Endothelial cell of umbilical vein (primary cell): Measurements from ENCODE around the gene MAL. TPM values are rescaled to one million over a fixed set of nuclear protein-coding genes. Genes with fewer than 3 reads are reported as not detected.

Source experiments
- BruUV-seq: library from RNA; stranded (reverse); fragments of 400-500 nt; replicated peaks from 2 replicates; lab custom pipeline; 2021; lab: Mats Ljungman, UMichigan
- CTCF ChIA-PET: fragments of 300-600, 350-600 bp; sonication (Branson Sonifier 250); formaldehyde crosslinking; loops from one replicate; lab custom pipeline; 2021; ENCODE audit warnings: antibody characterized with exemption, inconsistent platforms; lab: Charles Lee
- POLR2A ChIA-PET: fragments of 300-600, 350-600 bp; sonication (Branson Sonifier 250); formaldehyde crosslinking; loops from one replicate; lab custom pipeline; 2021; ENCODE audit warnings: antibody characterized with exemption, inconsistent platforms; lab: Charles Lee
- DNase-seq: peaks from one replicate; pipeline ENCODE4 v3.0.0-alpha.2; 2011; ENCODE audit warnings: low read depth, low spot score
- FAIRE-seq: peaks from 2 replicates; lab custom pipeline; 2011; peaks lifted over from hg19 to GRCh38; lab: Jason Lieb, UNC
- H2AFZ ChIP-seq: 2 replicates; pipeline ENCODE4 v1.6.0; 2012; ENCODE audit warnings: low read depth, low read length, control low read depth, inconsistent platforms
- H3K27ac ChIP-seq: 2 replicates; pipeline ENCODE4 v1.5.1; 2011; ENCODE audit warnings: low read depth, mild to moderate bottlenecking, control low read depth, low read length, moderate library complexity; ENCODE audit not compliant: insufficient read depth
- H3K27me3 ChIP-seq, 2 experiments: 2 replicates each; pipeline versions ENCODE4 v1.6.0 to v1.6.1; 2011; ENCODE audit warnings: low read length in 2 of 2, mixed read lengths in 1 of 2; ENCODE audit not compliant: control insufficient read depth in 2 of 2, insufficient read depth in 2 of 2
- H3K36me3 ChIP-seq, 2 experiments: 2 replicates in 1 of 2; 3 replicates in 1 of 2; pipeline ENCODE4 v1.5.1; 2011; ENCODE audit warnings: low read length in 2 of 2, mild to moderate bottlenecking in 1 of 2, moderate library complexity in 1 of 2; ENCODE audit not compliant: control insufficient read depth in 2 of 2, insufficient read depth in 2 of 2; ENCODE audit errors: extremely low read depth in 1 of 2
- H3K4me1 ChIP-seq: 3 replicates; pipeline ENCODE4 v1.5.1; 2011; ENCODE audit warnings: mild to moderate bottlenecking, low read length; ENCODE audit not compliant: control insufficient read depth, insufficient read depth; ENCODE audit errors: extremely low read depth
- H3K4me2 ChIP-seq: 2 replicates; pipeline ENCODE4 v1.6.1; 2011; ENCODE audit warnings: low read length, control low read depth, mixed read lengths; ENCODE audit not compliant: insufficient read depth
- H3K4me3 ChIP-seq, 3 experiments: fragments of 200-600 bp in 1 of 3; sonication (generic), shearing (Covaris generic) in 1 of 3; replicated peaks in 1 of 3; 2 replicates each; pipeline ENCODE4 v1.5.1; 2011 to 2016; ENCODE audit warnings: control low read depth in 3 of 3, low read length in 3 of 3, mild to moderate bottlenecking in 2 of 3, inconsistent platforms in 1 of 3, low read depth in 1 of 3, moderate library complexity in 1 of 3; ENCODE audit not compliant: insufficient read depth in 1 of 3
- H3K79me2 ChIP-seq: 2 replicates; pipeline ENCODE4 v1.6.0; 2012; ENCODE audit warnings: low read length, inconsistent platforms; ENCODE audit not compliant: control insufficient read depth, insufficient read depth
- H3K9ac ChIP-seq: replicated peaks from 2 replicates; pipeline ENCODE3; 2011; ENCODE audit warnings: low read length, control low read depth; ENCODE audit not compliant: insufficient read depth; ENCODE audit errors: extremely low read depth
- H3K9me1 ChIP-seq: replicated peaks from 3 replicates; pipeline ENCODE4 v1.6.0; 2011; ENCODE audit warnings: mild to moderate bottlenecking, low read length; ENCODE audit not compliant: control insufficient read depth, insufficient read depth; ENCODE audit errors: extremely low read depth
- H3K9me3 ChIP-seq: replicated peaks from 2 replicates; pipeline ENCODE4 v1.5.1; 2012; ENCODE audit warnings: low read length, inconsistent platforms; ENCODE audit not compliant: control insufficient read depth, insufficient read depth
- H4K20me1 ChIP-seq: replicated peaks from 2 replicates; pipeline ENCODE3; 2011; ENCODE audit warnings: mild to moderate bottlenecking, low read length; ENCODE audit not compliant: control insufficient read depth, insufficient read depth; ENCODE audit errors: extremely low read depth
- CTCF ChIP-seq, 2 donors: IDR thresholded peaks; 1 replicate in 1 of 2; 2 replicates in 1 of 2; pipeline ENCODE4 v1.5.1; 2011; ENCODE audit warnings: low read length in 2 of 2, mild to moderate bottlenecking in 2 of 2, moderate library complexity in 2 of 2, control low read depth in 1 of 2, inconsistent platforms in 1 of 2, low read depth in 1 of 2; ENCODE audit not compliant: insufficient read depth in 1 of 2; ENCODE audit errors: extremely low read depth in 1 of 2
- EZH2 ChIP-seq: IDR thresholded peaks from 2 replicates; pipeline ENCODE4 v1.6.1; 2012; ENCODE audit warnings: borderline replicate concordance, low read depth, mild to moderate bottlenecking, moderate library complexity, low read length, inconsistent platforms; ENCODE audit not compliant: severe bottlenecking
- FOS ChIP-seq: IDR thresholded peaks from 2 replicates; pipeline ENCODE4 v1.6.1; 2011; ENCODE audit warnings: mild to moderate bottlenecking, low read length, moderate library complexity, borderline replicate concordance; ENCODE audit not compliant: insufficient read depth
- GATA2 ChIP-seq: IDR thresholded peaks from 2 replicates; pipeline ENCODE4 v1.7.0; 2011; ENCODE audit warnings: low read depth, mild to moderate bottlenecking, moderate library complexity, mixed read lengths, low read length; ENCODE audit not compliant: insufficient read length, insufficient read depth
- JUN ChIP-seq: IDR thresholded peaks from 2 replicates; pipeline ENCODE4 v1.6.1; 2011; ENCODE audit warnings: borderline replicate concordance, low read depth; ENCODE audit not compliant: insufficient read length, insufficient read depth
- MAX ChIP-seq: IDR thresholded peaks from 2 replicates; pipeline ENCODE4 v1.6.1; 2011; ENCODE audit not compliant: insufficient read depth, insufficient read length
- MYC ChIP-seq: IDR thresholded peaks from one replicate; pipeline ENCODE4 v1.6.1; 2011; ENCODE audit warnings: mild to moderate bottlenecking, low read depth, low read length
- POLR2A ChIP-seq: IDR thresholded peaks from 2 replicates; pipeline ENCODE4 v1.6.1; 2012; ENCODE audit warnings: low read depth, mild to moderate bottlenecking, control low read depth, low read length
- POLR2AphosphoS5 ChIP-seq: IDR thresholded peaks from 2 replicates; pipeline ENCODE4 v1.6.1; 2012; ENCODE audit warnings: low read depth, mild to moderate bottlenecking, control low read depth, low read length, moderate library complexity; ENCODE audit not compliant: insufficient read depth
- dilution Hi-C: fragments of 300-500 bp; cut with MboI; formaldehyde crosslinking; loops from one replicate; pipeline ENCODE4 v1.15.0; 2019; ENCODE audit warnings: low sequenced_read_pairs; ENCODE audit not compliant: extremely low pct_ligation_motif_present
- intact Hi-C: fragments of 100-400 bp; cut with micrococcal nuclease; formaldehyde crosslinking; loops from one replicate; pipeline ENCODE4 v1.10.0; 2022
- polyA plus RNA-seq, 4 experiments: library from polyadenylated mRNA; depleted of rRNA in 3 of 4; stranded (reverse) in 3 of 4; unstranded in 1 of 4; fragments of >200 nt; gene quantifications; 2 replicates each; pipeline versions ENCODE4 v1.2.1 to v1.2.3, GENCODE V29; 2011 to 2012; ENCODE audit warnings: missing spikeins in 1 of 4
- total RNA-seq: library from RNA; stranded (reverse); gene quantifications from 2 replicates; pipeline ENCODE4 v1.2.3, GENCODE V29; 2021

Gene MAL
- total and polyA plus RNA-seq, 2 donors (not counting 3 experiments of a cell fraction or from before 2014, with no cell fraction given): not detected

DNA sequence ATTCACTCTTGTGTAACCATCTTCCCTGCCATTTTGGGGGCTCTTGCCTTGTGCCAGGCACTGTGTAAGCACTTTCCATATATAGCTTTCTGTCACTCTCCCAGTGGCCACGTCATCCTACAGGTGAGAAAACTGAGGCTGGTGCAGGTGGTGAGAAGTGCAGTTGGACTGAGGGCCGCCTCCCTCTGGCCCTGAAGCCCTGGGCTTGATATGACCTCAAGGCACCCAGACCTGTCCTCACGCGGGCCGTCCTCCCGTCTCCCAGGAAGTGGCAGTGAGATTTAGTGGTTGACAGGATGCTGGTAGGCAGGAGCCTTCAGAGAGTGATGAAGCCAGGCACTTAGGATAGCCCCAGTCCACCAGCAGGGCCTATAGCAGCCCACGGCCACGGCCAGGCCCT lies 30.5 kb downstream of the MAL start:
- intact Hi-C loops: no loop called here
- no peak overlapping the region for H2AFZ ChIP-seq
- ChIA-PET POLR2A (no interaction called here), CTCF (no interaction called here)
- no peaks in the 10 kb centered on the region for H3K4me1 ChIP-seq
- no peak for FAIRE-seq
- H3K9me3 ChIP-seq: no peaks in the 10 kb centered on the region
- no peak for DNase-seq
- no peak overlapping the region for H3K4me2 ChIP-seq
- no peaks in the 10 kb centered on the region for H3K27me3 ChIP-seq
- no peak overlapping the region for H3K9ac ChIP-seq
- no peaks in the 10 kb centered on the region for H3K9me1 ChIP-seq
- no TSS peak for BruUV-seq
- dilution Hi-C loops: no loop called here
- H3K79me2 ChIP-seq: no peaks in the 10 kb centered on the region
- no peak for TF ChIP-seq MYC
- no peak for TF ChIP-seq JUN
- TF ChIP-seq MAX: no peak
- TF ChIP-seq GATA2: no peak
- TF ChIP-seq CTCF (IDR thresholded peaks at IDR 0.05; ENCODE audit: extremely low read depth in 1 of 2, insufficient read depth in 1 of 2, low read depth in 1 of 2, low read length in 2 of 2): no peak
- TF ChIP-seq POLR2AphosphoS5: no peak
- TF ChIP-seq FOS: no peak
- TF ChIP-seq POLR2A: no peak
- no peak for TF ChIP-seq EZH2
- H3K27ac ChIP-seq: no peak overlapping the region
- no peaks in the 10 kb centered on the region for H3K36me3 ChIP-seq
- no peak overlapping the region for H3K4me3 ChIP-seq
- H4K20me1 ChIP-seq: no peaks in the 10 kb centered on the region
